Anterior cingulate cortex (tissue), 58 donors: ENCODE results near the gene NOA1.
"Not testable (repeated sequence)": the region's sequence is repeated elsewhere in the genome, so short reads cannot be mapped to it uniquely, and the experiment has no call there.

Source experiments
- DNase-seq, 58 donors: peaks; one replicate each; lab custom pipeline; 2025; lab: John Stamatoyannopoulos, UW

NOA1 gene

DNA sequence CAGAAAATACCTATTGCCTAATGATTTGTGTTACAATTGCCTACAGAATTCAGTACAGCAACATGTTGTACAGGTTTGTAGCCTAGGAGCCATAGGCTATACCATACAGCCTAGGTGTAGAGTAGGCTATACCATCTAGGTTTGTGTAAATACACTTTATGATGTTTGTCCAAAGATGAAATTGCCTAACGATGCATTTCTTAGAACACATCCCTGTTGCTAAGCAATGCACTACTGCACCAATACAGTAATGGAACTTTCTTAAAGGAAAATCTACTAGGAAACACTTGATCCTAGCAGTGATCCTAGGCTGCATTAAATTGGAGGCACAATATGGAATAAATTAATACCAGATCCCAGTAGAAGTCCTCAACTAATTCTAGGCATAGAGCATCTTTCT lies 18.3 kb downstream of the NOA1 start:
- no peak for DNase-seq

DNA sequence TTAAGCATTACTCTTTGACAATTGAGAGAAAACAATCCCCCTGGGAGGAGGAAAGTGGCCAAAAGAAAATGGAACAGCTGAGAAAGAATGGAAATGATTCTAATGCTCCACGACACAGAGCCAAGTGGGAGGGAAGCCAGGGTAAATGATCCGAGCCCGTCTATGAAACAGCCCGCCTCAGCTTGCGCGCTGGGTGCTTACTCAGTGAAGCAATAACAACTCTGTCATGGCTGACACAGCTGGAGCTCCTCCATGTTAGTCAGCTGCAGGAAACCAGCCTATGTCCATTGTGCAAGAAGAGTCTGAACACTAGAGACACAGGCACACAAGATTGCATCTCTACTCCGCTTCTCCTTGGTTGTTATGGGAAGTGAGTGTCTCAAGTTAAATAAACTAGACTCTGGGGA lies 19.3 kb downstream of the NOA1 start:
- peak in 45 of 58 donors; percentile 1 to 79 (median 33) for DNase-seq

DNA sequence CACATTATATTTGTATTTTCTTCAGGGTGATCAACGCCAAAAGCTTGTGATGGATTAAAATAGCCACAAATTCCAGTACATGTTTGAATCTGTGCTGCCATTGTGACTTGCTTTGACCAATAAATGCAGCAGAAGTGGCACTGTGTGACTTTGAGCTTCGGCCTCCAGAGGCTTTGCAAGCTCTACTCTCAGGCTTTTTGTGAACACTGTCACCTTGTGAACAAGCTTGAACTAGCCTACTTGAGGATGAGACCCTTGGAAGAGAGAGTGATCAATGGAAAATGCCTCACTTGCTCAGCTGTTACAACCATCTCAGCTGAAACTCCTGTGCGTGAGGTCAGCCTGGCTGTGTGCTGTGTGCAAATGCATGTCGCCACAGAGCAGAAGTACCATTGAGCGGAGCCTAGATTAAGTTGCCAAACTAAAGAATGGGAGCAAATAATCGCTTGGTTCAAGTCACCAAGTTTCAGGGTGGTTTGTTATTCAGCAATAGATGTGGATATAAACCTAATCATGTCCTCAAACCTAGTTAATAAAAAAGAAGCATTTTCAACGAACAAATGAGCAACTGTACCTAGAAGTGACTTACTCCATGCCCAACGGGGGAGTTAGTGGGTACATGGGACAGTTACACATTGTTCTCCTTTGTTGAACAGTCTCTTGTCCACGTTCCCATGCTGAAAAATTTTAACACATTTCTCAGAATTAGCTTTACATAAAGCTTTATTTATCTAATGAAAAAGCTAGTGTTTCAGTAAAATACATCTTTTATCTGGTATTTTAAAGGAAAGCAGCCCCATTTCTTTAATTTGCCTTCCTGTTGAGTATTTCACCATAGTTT lies 23.5 kb downstream of the NOA1 start:
- DNase-seq = peak in 11 of 58 donors; percentile 7 to 56 (median 15)

GRCh38 chr4:56941403-56941802 lies 36.0 kb downstream of the NOA1 start:
- DNase-seq = no peak

DNA sequence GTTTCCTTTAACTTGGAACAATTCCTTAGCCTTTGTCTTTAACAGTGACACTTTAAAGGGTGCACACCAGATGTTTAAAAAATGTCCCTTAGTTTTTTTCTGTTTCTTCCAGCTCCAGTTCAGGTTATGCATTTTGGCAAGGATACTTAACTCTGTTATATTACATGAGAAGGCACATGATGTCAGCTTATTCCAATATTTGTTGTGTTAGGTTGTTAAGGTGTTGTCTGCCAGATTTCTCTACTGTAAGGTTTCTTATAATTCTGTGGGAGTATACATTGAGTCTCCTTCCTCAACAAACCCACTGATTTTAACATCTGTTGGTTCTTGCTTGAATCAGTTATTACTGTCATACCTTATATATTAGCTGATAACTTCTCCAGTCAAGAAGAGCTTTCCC lies 36.4 kb downstream of the NOA1 start:
- no peak for DNase-seq

- DNase-seq = no peak
Measured at GRCh38 chr4:56940403-56940802, 37.0 kb downstream of the NOA1 start.

- not testable (repeated sequence) for DNase-seq
Measured at GRCh38 chr4:56939826-56940225, 37.6 kb downstream of the NOA1 start.

DNA sequence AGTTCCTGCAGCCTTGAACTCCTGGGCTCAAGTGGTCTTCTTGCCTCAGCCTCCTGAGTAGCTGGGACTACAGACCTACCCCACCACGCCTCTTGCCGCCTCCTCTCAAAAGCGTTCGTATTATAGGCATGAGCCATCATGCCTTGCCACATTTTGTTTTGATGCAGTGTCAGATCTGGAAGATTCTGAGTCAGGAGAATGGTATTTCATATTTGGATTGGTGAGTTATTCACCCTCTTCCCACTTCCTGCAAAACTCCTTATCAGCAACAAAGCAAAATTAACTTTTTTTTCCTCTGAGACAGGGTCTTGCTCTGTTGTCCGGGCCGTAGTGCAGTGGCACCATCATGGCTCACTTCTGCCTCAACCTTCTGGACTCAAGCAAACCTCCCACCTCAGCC lies 40.1 kb downstream of the NOA1 start:
- no peak for DNase-seq

GRCh38 chr4:56931924-56932323 lies 45.5 kb downstream of the NOA1 start:
- DNase-seq = no peak

DNA sequence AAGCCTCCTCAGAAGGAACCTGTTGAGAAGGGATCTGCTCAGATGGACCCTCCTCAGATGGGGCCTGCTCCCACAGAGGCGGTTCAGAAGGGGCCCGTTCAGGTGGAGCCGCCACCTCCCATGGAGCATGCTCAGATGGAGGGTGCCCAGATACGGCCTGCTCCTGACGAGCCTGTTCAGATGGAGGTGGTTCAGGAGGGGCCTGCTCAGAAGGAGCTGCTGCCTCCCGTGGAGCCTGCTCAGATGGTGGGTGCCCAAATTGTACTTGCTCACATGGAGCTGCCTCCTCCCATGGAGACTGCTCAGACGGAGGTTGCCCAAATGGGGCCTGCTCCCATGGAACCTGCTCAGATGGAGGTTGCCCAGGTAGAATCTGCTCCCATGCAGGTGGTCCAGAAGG lies 46.8 kb downstream of the NOA1 start:
- DNase-seq = no peak

GRCh38 chr4:56927196-56927595 lies 50.2 kb downstream of the NOA1 start:
- DNase-seq = no peak

- DNase-seq = not testable (repeated sequence)
Measured at GRCh38 chr4:56914977-56915376, 62.4 kb downstream of the NOA1 start.

DNA sequence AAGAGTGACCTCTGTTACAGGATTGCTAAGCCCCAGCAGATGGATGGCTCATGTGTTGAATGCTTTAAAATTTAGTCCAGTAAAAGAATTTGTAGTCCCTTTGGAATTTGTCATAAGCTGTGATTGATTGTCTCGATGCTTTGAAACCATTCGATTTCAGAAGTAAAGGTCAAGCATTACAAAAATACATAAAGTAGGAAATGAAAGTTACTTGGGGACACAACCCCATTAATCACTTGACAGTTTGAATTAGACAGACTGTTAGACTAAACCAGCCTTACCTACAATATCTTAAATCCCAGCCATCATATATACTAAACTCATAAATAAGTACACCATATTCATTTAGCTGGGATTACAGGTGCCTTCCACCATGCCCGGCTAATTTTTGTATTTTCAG lies 63.1 kb downstream of the NOA1 start:
- DNase-seq = no peak
